Measurements from ENCODE around the gene REPIN1. TPM values are rescaled to one million over a fixed set of nuclear protein-coding genes. Genes with fewer than 3 reads are reported as not detected.

Gene REPIN1
- total RNA-seq, 1 experiment from 2014 or later: 106 TPM

DNA sequence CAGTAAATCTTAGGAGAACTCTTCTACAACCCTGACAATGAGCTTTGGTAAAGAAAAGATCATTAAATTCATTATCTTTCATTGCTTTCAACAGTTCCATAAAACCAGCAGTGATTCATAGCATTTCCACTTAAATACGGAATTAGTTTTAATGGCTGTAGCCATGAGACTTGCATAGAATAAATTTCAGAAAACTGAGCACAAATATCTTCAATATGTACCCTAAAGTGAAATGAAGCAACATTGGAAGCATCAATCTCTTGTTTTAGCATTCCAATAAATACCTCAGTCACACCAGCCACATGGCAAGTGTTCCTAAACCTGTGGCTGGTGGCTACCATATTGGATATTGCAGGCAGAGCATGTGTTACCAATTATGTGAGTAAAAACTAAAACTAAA, 23.6 kb upstream of the REPIN1 start:
- H3K4ac ChIP-seq (ENCODE audit: low read depth, low read length): no peak overlapping the region
- H3K4me1 ChIP-seq (ENCODE audit: insufficient read depth, low read length): no peaks in the 10 kb centered on the region
- H2BK15ac ChIP-seq (ENCODE audit: low read depth, low read length): no peak overlapping the region
- H3K18ac ChIP-seq (ENCODE audit: insufficient read length, low read depth, low read length): no peak overlapping the region
- H4K8ac ChIP-seq (replicated peaks; ENCODE audit: insufficient read length, low read depth, low read length): no peak overlapping the region
- H4K5ac ChIP-seq (ENCODE audit: insufficient read length, low read depth, low read length): no peak overlapping the region
- no peak overlapping the region for H2BK120ac ChIP-seq (ENCODE audit: low read depth, low read length, poor library complexity, severe bottlenecking)
- no peak overlapping the region for H2BK5ac ChIP-seq (ENCODE audit: insufficient read length, low read length)
- TF ChIP-seq, protein P1, sequence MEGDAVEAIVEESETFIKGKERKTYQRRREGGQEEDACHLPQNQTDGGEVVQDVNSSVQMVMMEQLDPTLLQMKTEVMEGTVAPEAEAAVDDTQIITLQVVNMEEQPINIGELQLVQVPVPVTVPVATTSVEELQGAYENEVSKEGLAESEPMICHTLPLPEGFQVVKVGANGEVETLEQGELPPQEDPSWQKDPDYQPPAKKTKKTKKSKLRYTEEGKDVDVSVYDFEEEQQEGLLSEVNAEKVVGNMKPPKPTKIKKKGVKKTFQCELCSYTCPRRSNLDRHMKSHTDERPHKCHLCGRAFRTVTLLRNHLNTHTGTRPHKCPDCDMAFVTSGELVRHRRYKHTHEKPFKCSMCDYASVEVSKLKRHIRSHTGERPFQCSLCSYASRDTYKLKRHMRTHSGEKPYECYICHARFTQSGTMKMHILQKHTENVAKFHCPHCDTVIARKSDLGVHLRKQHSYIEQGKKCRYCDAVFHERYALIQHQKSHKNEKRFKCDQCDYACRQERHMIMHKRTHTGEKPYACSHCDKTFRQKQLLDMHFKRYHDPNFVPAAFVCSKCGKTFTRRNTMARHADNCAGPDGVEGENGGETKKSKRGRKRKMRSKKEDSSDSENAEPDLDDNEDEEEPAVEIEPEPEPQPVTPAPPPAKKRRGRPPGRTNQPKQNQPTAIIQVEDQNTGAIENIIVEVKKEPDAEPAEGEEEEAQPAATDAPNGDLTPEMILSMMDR (conservative IDR thresholded peaks at IDR 0.05): no peak
- H4K91ac ChIP-seq (ENCODE audit: insufficient read length, low read depth, low read length): no peak overlapping the region
- no peak overlapping the region for H3K4me2 ChIP-seq (ENCODE audit: insufficient read depth, insufficient read length, low read length)
- H3K4me1 Mint-ChIP-seq: peaks cover 21 to 24% of the 10 kb centered on the region in 2 experiments
- H3K27ac Mint-ChIP-seq: no peak overlapping the region
- no CpG with 5 or more reads among the region's 1 CpG for WGBS (ENCODE audit: extremely low coverage, insufficient read length, low lambda C conversion rate)
- H3K27me3 ChIP-seq (ENCODE audit: insufficient read depth, low read length): peaks cover 16% of the 10 kb centered on the region
- H3K23me2 ChIP-seq (ENCODE audit: insufficient read length, low read depth, low read length, poor library complexity, severe bottlenecking): peaks cover 14% of the 10 kb centered on the region
- H2BK12ac ChIP-seq (ENCODE audit: insufficient read length, low read depth, low read length): no peak overlapping the region
- H3K36me3 Mint-ChIP-seq (ENCODE audit: insufficient read depth in 1 of 3, low read depth in 3 of 3): peaks cover 3 to 18% (median 12%) of the 10 kb centered on the region in 3 experiments
- H2BK20ac ChIP-seq (ENCODE audit: low read depth, low read length, poor library complexity, severe bottlenecking): no peak overlapping the region
- H3K56ac ChIP-seq (ENCODE audit: insufficient read length, low read depth, low read length): no peak overlapping the region
- no peaks in the 10 kb centered on the region for H4K20me1 ChIP-seq (ENCODE audit: control insufficient read depth, insufficient read depth, insufficient read length)
- no peak overlapping the region for H3K27ac ChIP-seq (ENCODE audit: insufficient read length, low read depth, low read length)
- no peaks in the 10 kb centered on the region for H3K79me1 ChIP-seq (ENCODE audit: insufficient read depth, low read depth, low read length, poor library complexity, severe bottlenecking)
- no peak overlapping the region for H2AK5ac ChIP-seq (ENCODE audit: insufficient read length, low read length)
- H3K9me3 ChIP-seq (ENCODE audit: control insufficient read depth, low read depth, low read length): peaks cover 7% of the 10 kb centered on the region
- H3T11ph ChIP-seq (ENCODE audit: low read length): no peak overlapping the region
- H3K9ac ChIP-seq (ENCODE audit: extremely low read depth, insufficient read length, low read length): no peak overlapping the region
- peaks cover 15 to 23% of the 10 kb centered on the region in 2 experiments for H3K9me3 Mint-ChIP-seq
- H3K79me2 ChIP-seq (ENCODE audit: insufficient read depth, low read length): no peaks in the 10 kb centered on the region
- H2AFZ ChIP-seq (ENCODE audit: low read length): no peak overlapping the region
- no peak for DNase-seq
- H3K23ac ChIP-seq (ENCODE audit: insufficient read length, low read depth, low read length): no peak overlapping the region
- peaks cover 57% of the 10 kb centered on the region for H3K27me3 Mint-ChIP-seq (ENCODE audit: low read depth)
- no peak overlapping the region for H3K4me3 Mint-ChIP-seq
- H3K14ac ChIP-seq (ENCODE audit: insufficient read depth, low read length): no peak overlapping the region

Measured in H9 (cell line).